Epithelial cell of proximal tubule (primary cell): ENCODE data around the gene C16orf92. TPM values are rescaled to one million over a fixed set of nuclear protein-coding genes. Genes with fewer than 3 reads are reported as not detected.

Experiments used
- DNase-seq: peaks from one replicate; pipeline ENCODE4 v3.0.0-alpha.2; 2011; ENCODE audit warnings: low read depth
- H3K4me3 ChIP-seq: 2 replicates; pipeline ENCODE4 v1.5.1; 2011; ENCODE audit warnings: low read depth, mild to moderate bottlenecking, low read length
- CTCF ChIP-seq: conservative IDR thresholded peaks from 2 replicates; pipeline ENCODE4 v1.5.1; 2012; ENCODE audit warnings: low read depth, mild to moderate bottlenecking, low read length
- total RNA-seq: library from RNA; depleted of rRNA; stranded (reverse); fragments of >200 nt; gene quantifications from 2 replicates; pipeline ENCODE4 v1.2.3, GENCODE V29; 2015

C16orf92 gene
- total RNA-seq, 1 donor from 2014 or later, result not detected

DNA sequence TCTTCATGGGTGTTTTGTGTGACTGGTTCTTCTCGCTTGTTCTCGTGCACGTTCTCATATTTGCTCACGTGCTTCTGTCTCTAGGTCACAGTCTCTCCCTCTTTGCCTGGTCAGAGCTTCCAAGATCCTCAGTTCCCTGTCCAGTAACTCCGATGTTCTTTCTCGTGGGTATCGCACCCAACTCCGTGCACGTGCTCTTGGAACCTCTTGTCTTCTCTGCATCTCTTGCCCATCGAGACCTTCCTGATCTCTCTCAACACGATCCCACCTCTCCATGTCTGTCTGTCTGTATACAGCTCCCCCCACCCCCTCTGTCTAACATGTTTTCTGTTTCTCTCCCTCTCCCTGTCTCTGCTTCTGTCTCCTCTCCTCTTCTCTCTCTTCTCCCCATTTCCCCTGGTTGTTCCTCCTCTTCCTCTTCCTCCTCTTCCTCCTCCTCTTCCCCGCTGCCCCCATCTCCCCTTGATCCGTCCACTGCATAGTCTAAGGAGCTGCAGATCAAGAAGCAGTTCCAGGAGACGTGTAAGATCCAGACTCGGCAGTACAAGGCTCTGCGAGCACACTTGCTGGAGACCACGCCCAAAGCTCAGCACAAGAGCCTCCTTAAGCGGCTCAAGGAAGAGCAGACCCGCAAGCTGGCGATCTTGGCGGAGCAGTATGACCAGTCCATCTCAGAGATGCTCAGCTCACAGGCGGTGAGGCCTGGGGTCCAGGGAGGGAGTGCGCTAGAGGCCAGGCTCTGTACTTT lies 33.7 kb upstream of the C16orf92 start:
- no peak overlapping the region for H3K4me3 ChIP-seq

DNA sequence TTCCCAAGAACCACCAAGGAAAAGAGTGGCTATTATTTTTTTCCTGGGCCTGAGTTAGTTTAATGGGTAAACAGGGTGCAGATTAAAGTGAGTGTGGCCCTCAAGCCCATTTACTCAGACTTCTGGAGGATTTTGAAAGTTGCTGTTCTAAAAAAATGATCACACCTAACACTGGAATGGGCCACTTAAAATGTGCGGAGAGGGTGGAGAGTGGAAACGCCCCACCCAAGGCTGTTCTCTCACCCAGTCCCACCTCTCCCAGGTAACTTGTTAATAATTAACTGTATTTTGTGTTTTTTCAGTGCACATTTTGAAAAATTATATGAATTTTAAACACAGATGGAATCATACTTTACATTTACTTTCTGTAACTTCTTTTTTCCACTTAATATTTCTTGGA lies 33.0 kb upstream of the C16orf92 start:
- no peak for DNase-seq
- no peak for TF ChIP-seq CTCF
- H3K4me3 ChIP-seq, result no peak overlapping the region

More for the DNA sequence above, 33.7 kb upstream of the C16orf92 start:
- DNase-seq, result no peak
- TF ChIP-seq CTCF, result no peak

DNA sequence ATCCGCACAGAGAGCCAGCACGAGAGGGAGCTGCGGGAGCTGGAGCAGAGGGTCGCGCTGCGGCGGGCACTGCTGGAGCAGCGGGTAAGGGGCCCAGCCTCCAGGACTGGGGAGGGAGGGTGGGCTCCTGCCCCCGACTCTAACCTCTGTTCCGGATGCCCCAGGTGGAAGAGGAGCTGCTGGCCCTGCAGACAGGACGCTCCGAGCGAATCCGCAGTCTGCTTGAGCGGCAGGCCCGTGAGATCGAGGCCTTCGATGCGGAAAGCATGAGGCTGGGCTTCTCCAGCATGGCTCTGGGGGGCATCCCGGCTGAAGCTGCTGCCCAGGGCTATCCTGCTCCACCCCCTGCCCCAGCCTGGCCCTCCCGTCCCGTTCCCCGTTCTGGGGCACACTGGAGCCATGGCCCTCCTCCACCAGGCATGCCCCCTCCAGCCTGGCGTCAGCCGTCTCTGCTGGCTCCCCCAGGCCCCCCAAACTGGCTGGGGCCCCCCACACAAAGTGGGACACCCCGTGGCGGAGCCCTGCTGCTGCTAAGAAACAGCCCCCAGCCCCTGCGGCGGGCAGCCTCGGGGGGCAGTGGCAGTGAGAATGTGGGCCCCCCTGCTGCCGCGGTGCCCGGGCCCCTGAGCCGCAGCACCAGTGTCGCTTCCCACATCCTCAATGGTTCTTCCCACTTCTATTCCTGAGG lies 32.0 kb upstream of the C16orf92 start:
- H3K4me3 ChIP-seq, result no peak overlapping the region
- no peak for DNase-seq
- no peak for TF ChIP-seq CTCF

DNA sequence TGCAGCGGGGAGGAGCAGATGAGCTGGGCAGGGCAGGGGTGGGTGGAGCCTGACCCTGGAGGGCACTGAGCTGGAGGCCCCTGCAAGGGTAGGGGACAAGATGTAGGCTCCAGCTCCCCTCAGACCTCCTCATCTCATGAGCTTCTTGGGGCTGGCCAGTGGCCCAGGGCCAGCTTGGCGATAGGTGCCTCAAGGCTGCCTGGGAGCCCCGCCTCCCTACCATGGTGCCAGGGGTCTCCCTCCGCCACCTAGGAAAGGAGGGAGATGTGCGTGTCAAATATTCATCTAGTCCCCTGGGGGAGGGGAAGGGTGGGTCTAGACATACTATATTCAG lies 31.5 kb upstream of the C16orf92 start:
- no peak for DNase-seq
- H3K4me3 ChIP-seq, result no peak overlapping the region
- no peak for TF ChIP-seq CTCF

DNA sequence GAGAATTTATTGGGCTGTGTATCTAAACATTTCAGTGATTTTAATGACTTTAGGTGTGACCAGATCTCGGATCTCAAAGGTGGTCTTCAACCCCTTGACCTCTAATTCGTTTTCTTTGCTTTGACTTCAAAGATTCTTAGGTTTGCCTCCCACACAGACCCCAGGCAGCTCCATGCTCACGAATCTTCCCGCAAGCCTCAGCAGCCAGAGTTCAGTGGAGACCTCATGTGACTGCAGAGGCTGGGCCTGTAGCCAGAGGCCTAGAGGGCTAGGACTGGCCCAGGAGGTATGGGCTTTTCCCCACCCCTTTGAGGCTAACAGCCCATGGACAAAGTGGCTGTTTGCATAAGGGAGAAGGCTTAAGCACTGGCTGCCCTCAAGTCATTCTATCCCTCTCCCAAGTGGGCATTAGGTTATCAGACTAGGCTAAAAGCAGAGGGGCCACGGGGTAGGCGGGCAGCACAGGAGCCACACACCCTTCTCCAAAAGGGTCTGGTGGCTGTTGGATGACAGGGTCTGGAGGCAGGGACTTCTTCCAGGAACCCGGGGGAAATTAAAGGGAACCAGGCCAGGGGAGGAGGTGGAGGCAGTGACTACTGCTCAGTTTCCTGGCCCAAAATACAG lies 30.5 kb upstream of the C16orf92 start:
- H3K4me3 ChIP-seq, result no peak overlapping the region
- TF ChIP-seq CTCF, result no peak
- peak; percentile 18 for DNase-seq

DNA sequence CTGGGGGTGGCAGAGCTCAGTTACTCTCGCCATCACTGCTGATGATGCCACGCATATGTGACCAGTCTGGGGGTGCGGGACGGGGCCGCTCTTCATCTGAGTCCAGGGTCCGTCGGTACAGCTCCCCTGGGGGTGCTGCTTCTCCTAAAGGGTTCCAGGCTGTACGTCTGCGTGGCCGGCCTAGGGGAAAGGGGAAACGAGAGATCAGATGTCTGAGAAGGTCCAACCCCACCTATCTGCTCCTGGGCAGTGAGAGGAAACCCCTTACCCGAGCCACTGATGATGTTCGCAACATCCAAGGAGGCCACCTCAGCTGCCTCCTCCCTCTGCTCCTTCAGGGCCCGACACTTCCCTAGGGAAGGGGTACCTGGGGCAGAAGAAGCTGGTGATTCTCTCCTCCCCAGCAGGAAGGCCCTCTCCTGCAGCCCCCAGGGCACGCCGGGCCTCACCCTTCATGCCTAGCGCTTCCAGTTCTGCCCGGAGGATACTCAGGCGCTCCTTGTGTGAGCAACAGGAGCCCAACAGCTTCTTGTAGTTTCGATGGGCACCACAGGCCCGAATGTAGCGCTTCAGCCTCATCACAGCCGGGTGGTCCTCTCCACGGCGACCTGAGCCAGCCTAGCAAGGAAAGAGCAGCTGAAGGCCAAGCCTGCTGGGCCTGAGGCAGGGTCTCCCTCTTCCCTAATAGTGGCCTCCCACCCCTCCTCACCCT lies 29.7 kb upstream of the C16orf92 start:
- no peak for TF ChIP-seq CTCF
- DNase-seq, result no peak
- no peak overlapping the region for H3K4me3 ChIP-seq
